ENCODE results near the gene VILL. TPM values are rescaled to one million over a fixed set of nuclear protein-coding genes. Genes with fewer than 3 reads are reported as not detected.
A peak's percentile ranks its signal among the peaks of the same experiment; 100 is the strongest.

VILL gene
- total and polyA plus RNA-seq, 2 donors (not counting 1 experiment from before 2014, with no cell fraction given) = 2.0 to 9.4 TPM

GRCh38 chr3:37995652-37996641, 5.4 kb downstream of the VILL start:
- Histone ChIP-seq H3K4me2 (ENCODE audit: extremely low read depth, insufficient read depth, low read length) (no peak overlapping the region), H3K79me2 (ENCODE audit: control insufficient read depth, insufficient read depth, low read length) (no peaks in the 10 kb centered on the region), H4K20me1 (ENCODE audit: control insufficient read depth, extremely low read depth, insufficient read depth, low read length) (no peaks in the 10 kb centered on the region), H3K4me1 (ENCODE audit: control insufficient read depth, extremely low read depth, insufficient read depth, low read length) (peaks cover 9% of the 10 kb centered on the region), H3K27me3 (ENCODE audit: control insufficient read depth, insufficient read depth, low read length) (no peaks in the 10 kb centered on the region), H2AFZ (ENCODE audit: low read length) (no peak overlapping the region), H3K4me3 (replicated peaks in 1 of 4; ENCODE audit: control extremely low read depth in 1 of 4, insufficient read depth in 1 of 4, low read depth in 3 of 4, low read length in 4 of 4) (no peak overlapping the region), H3K9ac (ENCODE audit: insufficient read depth, low read length) (no peak overlapping the region), H3K27ac (ENCODE audit: insufficient read depth, low read length) (no peak overlapping the region), H3K9me3 (ENCODE audit: control insufficient read depth, insufficient read depth, low read depth, low read length) (no peaks in the 10 kb centered on the region), H3K36me3 (ENCODE audit: control insufficient read depth, insufficient read depth, low read length) (peaks cover 3% of the 10 kb centered on the region)
- TF ChIP-seq CTCF (conservative IDR thresholded peaks at IDR 0.05 in 1 of 2, IDR thresholded peaks at IDR 0.05 in 1 of 2; ENCODE audit: low read depth in 1 of 2, low read length in 2 of 2) (no peak), EZH2 (IDR thresholded peaks at IDR 0.05; ENCODE audit: low read length, missing control alignments) (no peak)
- no peak for DNase-seq (ENCODE audit: low read depth in 2 of 2)

DNA sequence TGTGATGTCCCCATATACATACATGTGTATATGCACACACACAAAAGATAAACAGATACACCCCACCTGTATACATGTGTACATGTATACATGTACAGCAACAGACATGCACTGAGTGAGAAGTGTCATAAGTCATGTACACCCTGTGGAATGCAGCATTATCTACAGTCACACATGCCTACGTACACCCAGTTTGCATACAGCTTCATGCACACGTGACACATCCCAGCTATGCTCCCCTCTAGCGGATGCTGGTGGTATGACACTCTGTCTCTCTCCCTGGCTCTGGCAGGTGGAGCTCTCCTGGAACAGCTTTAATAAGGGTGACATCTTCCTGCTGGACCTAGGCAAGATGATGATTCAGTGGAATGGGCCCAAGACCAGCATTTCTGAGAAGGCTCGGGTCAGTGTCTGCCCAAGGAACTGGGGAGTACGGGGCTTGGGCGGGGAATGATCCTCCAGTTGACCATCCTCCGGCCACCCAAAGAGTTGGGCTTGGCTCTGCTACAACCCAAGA, 6.3 kb downstream of the VILL start:
- H3K79me2 ChIP-seq (ENCODE audit: control insufficient read depth, insufficient read depth, low read length) = no peaks in the 10 kb centered on the region

More for the DNA sequence above, 6.3 kb downstream of the VILL start:
- TF ChIP-seq EZH2 (IDR thresholded peaks at IDR 0.05; ENCODE audit: low read length, missing control alignments) (no peak), CTCF (conservative IDR thresholded peaks at IDR 0.05 in 1 of 2, IDR thresholded peaks at IDR 0.05 in 1 of 2; ENCODE audit: low read depth in 1 of 2, low read length in 2 of 2) (peak; percentile 74 to 97)
- Histone ChIP-seq H3K4me1 (ENCODE audit: control insufficient read depth, extremely low read depth, insufficient read depth, low read length) (peaks cover 9% of the 10 kb centered on the region), H4K20me1 (ENCODE audit: control insufficient read depth, extremely low read depth, insufficient read depth, low read length) (no peaks in the 10 kb centered on the region), H3K36me3 (ENCODE audit: control insufficient read depth, insufficient read depth, low read length) (peaks cover 3% of the 10 kb centered on the region), H3K9me3 (ENCODE audit: control insufficient read depth, insufficient read depth, low read depth, low read length) (no peaks in the 10 kb centered on the region), H3K9ac (ENCODE audit: insufficient read depth, low read length) (no peak overlapping the region), H3K4me3 (replicated peaks in 1 of 4; ENCODE audit: control extremely low read depth in 1 of 4, insufficient read depth in 1 of 4, low read depth in 3 of 4, low read length in 4 of 4) (no peak overlapping the region), H3K27ac (ENCODE audit: insufficient read depth, low read length) (no peak overlapping the region), H3K4me2 (ENCODE audit: extremely low read depth, insufficient read depth, low read length) (no peak overlapping the region), H3K27me3 (ENCODE audit: control insufficient read depth, insufficient read depth, low read length) (no peaks in the 10 kb centered on the region), H2AFZ (ENCODE audit: low read length) (no peak overlapping the region)
- DNase-seq (ENCODE audit: low read depth in 2 of 2) = peak; percentile 71 to 74

Data from fibroblast of lung (primary cell).